Testis (tissue), 2 donors: ENCODE measurements around the gene MUC2.

ENCODE experiments used
- POLR2A ChIP-seq: fragments of 450-650 bp; IDR thresholded peaks from one replicate; pipeline ENCODE4 v1.6.1; 2017; ENCODE audit warnings: antibody characterized with exemption, mild to moderate bottlenecking, moderate library complexity
- TF ChIP-seq, protein P1 (sequence below), 3 experiments: fragments of 450-650 bp in 2 of 3; fragments of 200-600 bp in 1 of 3; sonication (generic) in 1 of 3; IDR thresholded peaks; one replicate each; pipeline ENCODE4 v1.5.1; 2016 to 2019; ENCODE audit warnings: antibody characterized with exemption in 3 of 3, mild to moderate bottlenecking in 2 of 3, moderate library complexity in 1 of 3

DNA sequence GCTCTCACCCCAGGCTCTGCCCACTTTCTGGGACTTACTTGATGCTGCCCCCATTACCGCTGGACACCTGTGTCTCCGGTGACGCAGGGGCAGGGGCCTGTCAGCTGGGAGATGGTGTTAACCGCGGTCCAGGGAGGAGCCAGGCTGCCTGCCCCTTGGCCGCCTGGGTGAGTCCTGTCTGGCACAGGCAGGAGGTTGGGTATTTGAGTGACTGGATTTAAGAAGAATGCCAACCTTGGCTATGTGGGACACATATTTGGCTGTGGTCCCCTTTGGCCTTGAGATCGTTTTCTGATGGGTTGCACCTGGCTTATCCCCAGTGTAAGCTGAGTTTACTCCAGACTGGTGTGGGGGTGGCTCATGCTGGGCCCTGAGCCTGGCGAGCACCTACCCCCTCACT is 40.7 kb upstream of the MUC2 start:
- TF ChIP-seq, protein P1, sequence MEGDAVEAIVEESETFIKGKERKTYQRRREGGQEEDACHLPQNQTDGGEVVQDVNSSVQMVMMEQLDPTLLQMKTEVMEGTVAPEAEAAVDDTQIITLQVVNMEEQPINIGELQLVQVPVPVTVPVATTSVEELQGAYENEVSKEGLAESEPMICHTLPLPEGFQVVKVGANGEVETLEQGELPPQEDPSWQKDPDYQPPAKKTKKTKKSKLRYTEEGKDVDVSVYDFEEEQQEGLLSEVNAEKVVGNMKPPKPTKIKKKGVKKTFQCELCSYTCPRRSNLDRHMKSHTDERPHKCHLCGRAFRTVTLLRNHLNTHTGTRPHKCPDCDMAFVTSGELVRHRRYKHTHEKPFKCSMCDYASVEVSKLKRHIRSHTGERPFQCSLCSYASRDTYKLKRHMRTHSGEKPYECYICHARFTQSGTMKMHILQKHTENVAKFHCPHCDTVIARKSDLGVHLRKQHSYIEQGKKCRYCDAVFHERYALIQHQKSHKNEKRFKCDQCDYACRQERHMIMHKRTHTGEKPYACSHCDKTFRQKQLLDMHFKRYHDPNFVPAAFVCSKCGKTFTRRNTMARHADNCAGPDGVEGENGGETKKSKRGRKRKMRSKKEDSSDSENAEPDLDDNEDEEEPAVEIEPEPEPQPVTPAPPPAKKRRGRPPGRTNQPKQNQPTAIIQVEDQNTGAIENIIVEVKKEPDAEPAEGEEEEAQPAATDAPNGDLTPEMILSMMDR (IDR thresholded peaks at IDR 0.05): no peak
- TF ChIP-seq POLR2A: no peak
